Measurements from ENCODE around the gene SPECC1. TPM values are rescaled to one million over a fixed set of nuclear protein-coding genes. Genes with fewer than 3 reads are reported as not detected.
A peak's percentile ranks its signal among the peaks of the same experiment; 100 is the strongest.

The SPECC1 gene
- polyA plus RNA-seq, 1 experiment, result 56.4 TPM

- Histone ChIP-seq H3K4me3 (ENCODE audit: low read depth, low read length) (no peak overlapping the region), H3K27me3 (ENCODE audit: control insufficient read depth, insufficient read depth, low read length) (peaks cover 4% of the 10 kb centered on the region), H3K9me3 (ENCODE audit: control insufficient read depth, insufficient read depth, low read length) (no peaks in the 10 kb centered on the region), H3K27ac (ENCODE audit: low read depth, low read length) (no peak overlapping the region)
- no peak for TF ChIP-seq CTCF (IDR thresholded peaks at IDR 0.05; ENCODE audit: low read depth, low read length)
- DNase-seq (ENCODE audit: low read depth, low spot score), result no peak
- POLR2A ChIA-PET, result no interaction called here
- CTCF ChIA-PET, result interaction anchor here (0.8 to 1.5 kb wide), 2 partner anchors 13 to 14 kb away, joined by 3 to 4 read pairs; no protein-coding TSS in a partner anchor
Measured at GRCh38 chr17:19996086-19996485, 13.1 kb upstream of the SPECC1 start.

GRCh38 chr17:19996502-19996901 is 12.7 kb upstream of the SPECC1 start:
- Histone ChIP-seq H3K27me3 (ENCODE audit: control insufficient read depth, insufficient read depth, low read length) (no peaks in the 10 kb centered on the region), H3K9me3 (ENCODE audit: control insufficient read depth, insufficient read depth, low read length) (no peaks in the 10 kb centered on the region), H3K27ac (ENCODE audit: low read depth, low read length) (no peak overlapping the region), H3K4me3 (ENCODE audit: low read depth, low read length) (no peak overlapping the region)
- ChIA-PET CTCF (interaction anchor here (1.5 kb wide), 1 partner anchor 14 kb away, joined by 3 read pairs; no protein-coding TSS in a partner anchor), POLR2A (no interaction called here)
- no peak for TF ChIP-seq CTCF (IDR thresholded peaks at IDR 0.05; ENCODE audit: low read depth, low read length)
- DNase-seq (ENCODE audit: low read depth, low spot score), result no peak

GRCh38 chr17:20008242-20009051 is 712 bp upstream of the SPECC1 start:
- no peak for TF ChIP-seq CTCF (IDR thresholded peaks at IDR 0.05; ENCODE audit: low read depth, low read length)
- Histone ChIP-seq H3K4me3 (ENCODE audit: low read depth, low read length) (peak overlapping the region; percentile 59), H3K27ac (ENCODE audit: low read depth, low read length) (no peak overlapping the region), H3K27me3 (ENCODE audit: control insufficient read depth, insufficient read depth, low read length) (peaks cover 32% of the 10 kb centered on the region), H3K9me3 (ENCODE audit: control insufficient read depth, insufficient read depth, low read length) (peaks cover 2% of the 10 kb centered on the region; the same call in 1 of the 2 replicates)
- DNase-seq (ENCODE audit: low read depth, low spot score), result no peak
- POLR2A ChIA-PET, result no interaction called here
- CTCF ChIA-PET, result interaction anchor here (0.7 to 2.7 kb wide), 10 partner anchors 8 to 114 kb away, joined by 3 to 23 read pairs (median 4); no protein-coding TSS in a partner anchor

GRCh38 chr17:20009052-20009301 is 182 bp upstream of the SPECC1 start:
- Histone ChIP-seq H3K27me3 (ENCODE audit: control insufficient read depth, insufficient read depth, low read length) (peaks cover 36% of the 10 kb centered on the region), H3K4me3 (ENCODE audit: low read depth, low read length) (peak overlapping the region; percentile 59), H3K9me3 (ENCODE audit: control insufficient read depth, insufficient read depth, low read length) (peaks cover 4% of the 10 kb centered on the region; the same call in 1 of the 2 replicates), H3K27ac (ENCODE audit: low read depth, low read length) (no peak overlapping the region)
- no peak for TF ChIP-seq CTCF (IDR thresholded peaks at IDR 0.05; ENCODE audit: low read depth, low read length)
- DNase-seq (ENCODE audit: low read depth, low spot score), result no peak
- POLR2A ChIA-PET, result no interaction called here
- CTCF ChIA-PET, result interaction anchor here (0.7 to 2.7 kb wide), 11 partner anchors 9 to 113 kb away, joined by 3 to 23 read pairs (median 4); no protein-coding TSS in a partner anchor

Data from AG04450 (cell line).